ENCODE data around the gene FOXO3.

Gene FOXO3

DNA sequence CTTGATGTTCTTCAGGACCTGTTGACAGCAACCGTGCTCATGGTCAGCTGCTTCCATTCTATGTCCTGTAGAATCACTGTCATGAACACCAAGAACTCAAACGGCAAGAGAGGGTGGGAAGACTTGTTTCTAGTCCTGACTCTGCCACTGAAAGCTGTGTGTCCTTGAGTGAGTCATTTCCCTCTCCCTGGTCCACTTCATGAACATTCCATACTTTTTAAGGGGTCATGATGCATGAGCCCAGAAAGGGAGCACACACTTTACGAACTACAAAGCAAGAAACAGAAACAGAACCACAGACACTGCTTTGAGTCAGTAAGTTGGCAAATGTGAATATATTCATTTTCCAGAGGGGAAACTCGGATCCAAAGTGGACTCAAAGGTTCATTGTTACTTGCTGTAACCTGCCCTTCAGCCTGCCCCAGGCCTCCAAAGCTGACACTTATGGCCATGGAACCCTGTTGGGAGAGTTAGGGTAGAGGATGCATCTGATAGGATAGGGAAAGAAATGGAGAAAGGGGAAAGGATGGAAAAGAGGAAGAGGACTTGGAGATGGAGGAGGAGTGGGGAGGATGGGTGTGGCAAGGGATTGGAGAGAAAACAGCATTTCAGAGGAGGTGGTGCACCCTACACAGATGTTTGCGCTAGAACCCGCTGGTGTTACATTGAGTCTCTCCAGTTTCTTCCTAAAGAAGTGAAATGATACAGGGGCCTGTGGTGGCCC, 129.8 kb downstream of the FOXO3 start:
- no peak for DNase-seq

DNA sequence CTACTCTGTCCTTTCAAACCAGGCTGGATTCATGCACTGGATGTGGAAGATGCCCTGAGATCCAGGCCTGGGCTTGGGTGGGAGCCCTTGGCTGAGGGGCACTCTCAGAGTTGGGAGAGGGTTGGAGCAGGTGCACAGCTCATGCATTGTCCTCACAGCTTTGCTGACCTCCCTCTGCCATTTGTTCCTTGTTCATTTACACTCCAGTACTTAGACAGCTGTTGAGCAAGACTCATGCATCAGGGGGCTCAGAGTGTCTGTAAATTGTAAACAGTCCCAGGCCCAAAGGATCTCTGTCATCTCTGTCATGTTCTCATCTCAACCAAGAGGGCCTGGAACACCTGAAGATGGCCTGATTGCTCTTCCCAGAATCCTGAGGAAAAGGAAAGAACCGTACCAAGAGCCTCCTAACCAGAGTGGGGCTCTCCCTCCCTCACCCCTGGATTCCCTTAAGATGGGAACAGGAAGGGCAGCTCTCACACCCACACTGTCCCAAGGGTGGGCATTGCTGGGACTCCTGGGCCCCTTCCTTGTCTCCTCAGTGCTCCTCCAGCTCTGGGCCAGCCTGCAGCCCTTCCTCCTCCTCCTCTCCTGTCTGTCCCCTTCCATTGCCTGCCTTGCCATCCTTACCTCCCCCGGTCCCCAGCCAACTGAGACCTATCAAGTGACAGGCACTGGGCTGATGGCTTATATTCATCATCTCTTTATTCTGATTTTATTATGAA, 132.9 kb downstream of the FOXO3 start:
- DNase-seq: no peak

DNA sequence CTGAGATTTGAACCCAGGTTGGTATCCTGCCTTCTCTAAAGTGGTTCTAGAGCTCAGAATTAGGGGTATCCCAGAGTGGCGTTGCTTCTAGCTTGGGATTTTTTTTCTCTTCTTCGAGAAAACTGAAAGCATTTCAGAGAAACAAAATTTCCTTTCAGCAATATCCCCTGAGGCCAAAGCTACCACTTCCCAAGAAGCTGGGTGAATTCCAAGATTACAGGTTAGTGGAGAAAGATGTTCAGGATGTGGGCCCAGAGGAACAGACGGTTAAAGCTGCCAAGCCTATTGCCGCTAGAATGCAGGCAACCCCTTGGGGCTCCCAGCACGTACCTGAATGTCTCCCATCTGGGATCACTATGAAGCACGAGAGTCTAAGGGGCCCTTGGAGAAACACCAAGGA, 134.1 kb downstream of the FOXO3 start:
- no peak for DNase-seq

DNA sequence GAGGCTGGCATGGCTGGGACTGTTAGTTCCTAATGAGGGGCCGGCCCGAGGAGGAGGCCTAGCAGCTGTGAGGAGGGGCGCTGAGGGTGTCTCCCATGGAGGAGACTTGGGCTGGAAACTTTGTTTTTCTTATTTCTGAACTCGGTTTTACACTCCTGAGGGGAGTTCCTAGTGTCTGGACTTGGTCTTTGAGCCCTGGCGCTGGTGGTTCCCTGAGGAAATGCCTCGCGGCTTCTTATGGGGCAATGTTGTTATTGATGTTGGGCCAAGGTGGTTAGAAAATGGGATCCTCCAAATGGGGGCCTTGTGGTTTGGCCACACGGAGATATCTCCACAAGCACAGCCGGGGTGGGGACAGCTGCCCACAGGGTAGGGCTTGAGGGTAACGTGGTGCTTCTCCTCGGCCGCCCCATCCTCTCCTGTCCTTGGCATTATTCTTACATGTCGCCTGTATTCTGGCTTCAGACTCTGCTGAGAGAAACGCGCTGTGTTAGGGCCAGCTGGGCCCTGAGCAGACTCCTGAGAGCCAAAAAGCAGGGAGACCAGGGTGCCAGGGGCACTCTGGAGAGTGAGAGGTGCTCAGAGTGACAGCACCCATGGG, 136.9 kb downstream of the FOXO3 start:
- no peak for DNase-seq

DNA sequence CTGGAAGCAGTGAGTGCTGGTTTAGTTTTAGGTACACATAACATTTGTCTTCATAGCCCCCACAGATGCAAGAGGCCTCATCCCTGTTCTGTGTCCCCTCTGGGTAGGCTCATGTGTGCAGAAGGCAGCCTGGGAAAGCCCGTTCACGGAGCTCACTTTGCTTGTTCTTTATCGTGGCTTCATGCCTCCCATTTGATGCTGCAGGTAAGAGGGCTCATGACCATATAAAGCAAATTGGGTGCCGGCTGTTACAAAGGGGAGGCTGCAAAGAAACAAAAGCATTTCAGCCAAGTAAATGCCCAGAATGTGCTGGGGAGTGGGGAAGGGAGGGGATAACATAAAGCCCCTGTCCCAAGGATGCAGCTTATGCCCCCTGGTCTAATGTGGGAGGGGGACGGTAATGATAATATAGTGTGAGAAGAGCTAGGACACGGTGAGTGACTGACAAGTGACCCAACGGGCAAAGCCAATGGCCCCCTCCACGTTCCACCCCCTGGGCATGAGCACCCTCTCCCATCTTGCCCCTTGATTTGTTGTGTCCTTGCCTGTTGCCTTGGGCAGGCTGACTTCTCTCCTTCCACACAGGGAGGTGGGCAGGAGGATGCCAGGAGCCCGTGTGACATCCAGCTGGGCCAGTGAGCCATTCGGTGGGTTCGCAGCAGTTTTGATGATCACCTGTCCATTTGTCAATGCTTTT, 138.0 kb downstream of the FOXO3 start:
- no peak for DNase-seq

DNA sequence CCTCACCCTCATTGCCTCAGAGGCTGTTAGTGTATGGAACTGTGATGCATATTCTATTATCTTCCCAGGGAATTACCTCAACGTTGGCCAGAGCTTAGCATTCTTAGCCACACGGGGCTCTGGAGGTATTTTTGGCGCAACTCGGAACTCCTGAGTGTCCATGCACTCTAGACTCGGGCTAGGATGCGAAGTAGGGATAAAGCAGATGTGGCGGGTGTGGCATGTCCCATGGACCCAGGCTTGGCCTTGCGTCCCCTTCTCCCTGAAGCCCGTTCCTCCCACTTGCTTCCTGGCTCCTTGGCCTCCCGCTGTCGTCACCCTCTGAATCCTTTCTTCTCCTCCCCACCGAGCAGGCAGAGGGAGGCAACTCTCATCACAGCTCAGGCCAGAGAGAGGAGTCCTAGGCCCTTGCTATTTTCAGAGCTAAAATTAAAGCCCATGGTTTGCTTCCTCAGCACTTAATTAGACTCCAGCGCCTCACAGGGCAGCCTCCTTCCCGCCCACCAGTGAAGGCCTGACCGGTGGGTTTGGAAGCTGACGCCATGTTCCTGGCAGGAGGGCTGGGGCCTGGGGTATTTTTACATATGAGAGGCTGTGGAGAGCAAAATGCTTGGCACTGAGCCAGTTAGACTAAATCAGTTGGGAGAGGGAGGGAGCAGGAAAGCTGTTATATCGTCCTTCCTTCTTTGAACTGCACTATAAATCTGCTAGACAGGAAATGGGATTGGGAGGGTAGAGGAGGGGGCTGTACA, 138.7 kb downstream of the FOXO3 start:
- no peak for DNase-seq

DNA sequence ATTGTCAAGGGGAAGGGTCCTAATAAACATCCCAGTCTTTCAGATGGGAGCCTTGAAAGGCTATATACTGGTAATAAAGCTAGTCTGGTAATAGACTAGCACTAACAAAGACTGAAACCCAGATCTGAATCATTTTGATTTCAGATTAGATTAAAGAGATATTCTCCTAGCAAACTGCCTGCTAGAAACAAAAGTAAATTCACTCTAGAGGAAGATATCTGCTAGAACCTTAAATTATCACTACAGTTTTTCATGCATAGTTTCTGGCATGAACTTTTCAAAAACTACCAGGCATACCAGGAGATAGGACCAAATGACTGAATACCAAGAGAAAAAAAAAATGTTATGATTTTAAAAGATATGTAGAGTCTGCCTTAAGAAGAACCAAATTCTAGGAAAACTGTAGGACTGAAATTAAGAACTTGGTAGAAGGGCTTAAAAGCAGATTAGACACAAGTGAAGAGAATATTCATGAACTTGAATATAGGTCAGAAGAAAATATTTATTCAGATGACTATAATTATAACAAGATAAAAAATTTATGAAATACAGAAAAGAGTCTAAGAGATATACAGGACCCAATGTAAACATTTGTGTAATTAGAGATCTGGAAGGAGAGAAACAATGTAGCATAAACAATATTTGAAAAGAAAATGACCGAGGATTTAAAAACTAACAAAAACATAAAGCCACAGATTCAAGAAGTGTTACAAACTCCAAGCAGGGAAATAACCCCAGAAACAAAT, 141.6 kb downstream of the FOXO3 start:
- DNase-seq: no peak

DNA sequence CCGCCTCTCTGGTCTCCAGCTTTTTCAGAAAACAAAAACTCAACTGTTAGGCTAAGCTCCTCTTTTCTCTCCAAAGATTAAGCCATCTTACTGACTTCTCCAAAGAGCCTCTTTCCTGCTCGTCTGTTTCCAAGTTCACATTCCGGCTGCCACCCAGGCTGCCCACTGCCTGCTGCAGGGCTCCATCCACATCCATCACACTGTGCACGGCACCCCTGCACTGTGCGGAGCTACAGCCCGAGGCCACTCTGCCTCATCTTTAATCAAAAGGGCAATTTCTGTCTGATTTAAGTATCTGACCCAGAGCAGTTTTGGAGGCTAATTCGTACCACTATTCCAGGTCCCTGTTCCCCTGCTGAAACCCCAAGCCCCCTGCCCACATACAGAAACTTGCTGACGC, 145.9 kb downstream of the FOXO3 start:
- no peak for DNase-seq

DNA sequence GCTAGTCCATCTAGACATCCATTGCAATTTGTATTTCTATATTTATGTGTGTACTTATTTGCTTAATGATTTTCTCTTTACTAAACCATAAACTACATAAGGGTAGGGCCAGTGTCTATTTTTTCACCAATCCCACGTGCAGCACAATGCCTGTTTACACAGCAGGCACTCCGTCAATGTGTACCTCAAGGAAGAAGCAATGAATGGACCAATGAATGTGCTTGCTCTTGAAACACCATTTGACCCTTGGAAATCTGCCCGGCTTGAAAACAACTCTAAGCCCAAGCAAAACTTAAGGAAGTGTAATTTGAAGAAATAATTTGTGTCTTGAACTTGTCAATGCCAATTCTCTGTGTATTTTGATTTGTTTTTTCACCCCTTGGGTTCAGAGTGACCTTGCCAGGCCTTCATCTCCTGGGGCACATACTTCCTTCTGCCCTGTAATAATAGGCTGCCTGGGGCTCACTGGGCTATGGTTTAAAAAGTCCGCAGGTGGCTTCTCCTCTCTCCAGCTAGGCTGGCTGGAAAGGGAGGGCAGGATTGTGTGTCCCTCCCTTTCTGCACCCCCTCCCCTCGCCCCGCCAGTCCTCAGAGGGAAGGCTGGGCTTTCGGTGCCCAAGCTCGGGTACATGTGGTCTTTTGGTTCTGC, 146.7 kb downstream of the FOXO3 start:
- DNase-seq: no peak

DNA sequence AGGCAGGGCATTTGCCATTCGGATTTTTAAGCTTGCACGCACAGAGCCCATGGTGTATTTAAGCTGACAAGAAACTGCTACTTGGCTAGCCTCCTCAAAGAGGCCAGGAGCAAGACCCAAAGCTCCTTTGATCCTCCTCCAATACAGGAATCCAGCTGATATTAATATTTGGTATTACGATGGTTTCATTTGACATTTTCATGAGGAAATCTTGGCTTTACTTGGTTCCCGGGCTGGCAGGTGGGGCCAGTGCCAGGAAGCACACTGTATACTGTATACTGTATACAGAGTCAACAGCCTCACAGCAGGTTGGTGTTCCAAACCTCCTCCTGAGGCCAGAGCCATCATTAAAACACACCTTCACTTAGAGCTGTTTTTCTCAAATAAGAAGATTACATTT, 149.3 kb downstream of the FOXO3 start:
- no peak for DNase-seq

DNA sequence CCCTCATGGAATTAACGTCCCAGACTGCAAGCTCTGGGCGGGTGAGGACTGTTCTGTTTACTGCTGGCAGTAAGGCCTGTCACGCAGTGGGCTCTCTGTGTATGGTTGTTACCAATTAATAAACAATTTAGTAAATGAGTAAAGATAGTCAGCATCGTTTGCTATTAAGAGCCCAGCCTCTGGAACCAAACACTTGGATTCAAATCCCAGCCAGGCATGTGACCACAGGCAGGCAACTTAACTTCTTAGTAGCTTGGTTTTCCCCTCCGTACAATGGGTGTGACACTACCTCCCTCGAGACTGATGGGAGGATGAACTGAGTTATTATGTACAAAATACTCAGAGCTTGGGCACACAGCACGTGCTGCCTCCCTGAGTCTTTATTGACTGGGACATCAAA, 149.8 kb downstream of the FOXO3 start:
- DNase-seq: no peak

DNA sequence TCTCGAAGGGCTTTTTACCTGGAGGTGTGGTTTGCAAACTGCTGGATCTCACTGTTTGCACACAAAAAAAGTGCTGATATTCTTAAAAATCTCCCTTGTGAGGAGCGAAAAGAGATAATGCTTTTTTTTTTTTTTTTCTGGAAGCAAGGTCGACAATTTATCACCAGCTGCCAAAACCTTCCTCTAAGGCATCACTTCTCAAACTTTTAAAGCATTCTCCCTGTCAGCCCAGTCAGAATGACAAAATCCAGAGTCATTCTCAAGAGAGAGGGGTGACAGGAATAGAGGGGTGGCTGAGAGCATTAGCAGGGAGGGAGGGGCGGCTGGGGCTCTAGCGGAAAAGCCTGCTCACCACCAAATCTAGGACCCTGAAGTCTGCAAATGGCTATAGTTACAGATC, 150.4 kb downstream of the FOXO3 start:
- no peak for DNase-seq

DNA sequence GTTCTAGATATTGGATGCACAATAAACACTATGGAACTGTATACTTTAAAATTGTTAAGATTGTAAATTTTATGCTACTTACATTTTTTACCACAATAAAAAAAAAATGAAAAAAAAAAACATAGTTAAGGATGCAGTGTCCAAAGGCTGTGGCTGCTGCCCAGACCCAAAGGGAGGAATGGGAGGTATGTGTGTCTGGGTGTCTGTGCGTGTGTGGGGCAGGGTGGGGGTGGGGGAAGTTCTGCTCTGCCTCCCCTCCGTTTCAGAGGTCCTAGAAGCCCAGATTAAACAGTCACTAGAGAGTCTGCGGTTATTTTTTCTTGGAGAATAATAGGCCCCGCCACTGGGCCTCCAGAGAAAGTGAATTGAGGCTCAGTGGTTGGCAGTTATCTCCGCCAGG, 151.1 kb downstream of the FOXO3 start:
- no peak for DNase-seq

DNA sequence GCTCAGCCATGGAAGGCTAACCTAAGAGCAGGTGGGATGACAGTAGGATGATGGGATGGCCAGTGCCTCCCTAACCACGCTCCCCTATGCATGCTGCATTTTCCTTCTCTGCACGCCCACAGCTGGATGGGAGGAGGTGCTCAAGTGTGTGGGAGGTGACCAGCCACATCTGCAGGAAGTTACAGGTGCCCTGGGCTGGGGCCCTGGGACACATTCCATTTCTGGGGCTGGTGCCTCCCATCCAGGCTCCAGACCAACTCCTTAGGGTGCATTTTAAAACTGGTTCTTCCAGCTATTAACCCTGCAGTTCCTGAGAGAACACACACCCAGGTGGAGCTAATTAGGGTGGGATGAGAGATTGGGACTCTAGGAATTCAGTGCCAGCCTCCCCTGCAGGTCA, 152.2 kb downstream of the FOXO3 start:
- no peak for DNase-seq

DNA sequence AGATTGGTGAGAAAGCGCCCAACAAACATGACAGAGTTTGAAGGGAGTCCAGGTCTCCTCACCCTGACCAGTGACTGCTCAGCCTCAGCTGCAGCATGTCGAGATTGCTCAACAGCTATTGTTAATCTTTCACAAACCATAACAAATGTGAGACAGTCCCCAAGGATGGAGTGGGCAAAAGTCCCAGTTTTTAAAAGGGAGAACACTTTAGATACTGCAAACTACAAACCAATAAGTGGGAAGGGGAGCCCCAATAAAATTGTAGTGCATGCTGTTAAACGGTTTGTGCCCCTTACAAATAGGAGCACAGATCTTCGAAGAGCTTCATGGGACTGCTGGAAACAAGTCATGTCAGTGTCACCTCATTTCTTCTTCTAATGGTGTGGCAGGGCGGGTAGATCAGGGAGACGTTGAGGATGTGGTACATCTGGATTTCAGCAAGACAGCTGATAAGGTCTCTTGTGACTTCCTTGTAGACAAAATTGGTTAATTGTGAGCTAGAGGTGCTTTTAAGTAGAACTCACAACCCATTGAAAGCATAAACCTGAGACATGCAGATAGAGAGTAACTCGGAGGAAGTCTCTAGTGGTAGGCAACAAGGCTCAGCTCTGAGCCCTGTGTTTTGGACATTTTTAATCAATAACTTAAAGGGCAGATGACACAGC, 153.5 kb downstream of the FOXO3 start:
- no peak for DNase-seq

DNA sequence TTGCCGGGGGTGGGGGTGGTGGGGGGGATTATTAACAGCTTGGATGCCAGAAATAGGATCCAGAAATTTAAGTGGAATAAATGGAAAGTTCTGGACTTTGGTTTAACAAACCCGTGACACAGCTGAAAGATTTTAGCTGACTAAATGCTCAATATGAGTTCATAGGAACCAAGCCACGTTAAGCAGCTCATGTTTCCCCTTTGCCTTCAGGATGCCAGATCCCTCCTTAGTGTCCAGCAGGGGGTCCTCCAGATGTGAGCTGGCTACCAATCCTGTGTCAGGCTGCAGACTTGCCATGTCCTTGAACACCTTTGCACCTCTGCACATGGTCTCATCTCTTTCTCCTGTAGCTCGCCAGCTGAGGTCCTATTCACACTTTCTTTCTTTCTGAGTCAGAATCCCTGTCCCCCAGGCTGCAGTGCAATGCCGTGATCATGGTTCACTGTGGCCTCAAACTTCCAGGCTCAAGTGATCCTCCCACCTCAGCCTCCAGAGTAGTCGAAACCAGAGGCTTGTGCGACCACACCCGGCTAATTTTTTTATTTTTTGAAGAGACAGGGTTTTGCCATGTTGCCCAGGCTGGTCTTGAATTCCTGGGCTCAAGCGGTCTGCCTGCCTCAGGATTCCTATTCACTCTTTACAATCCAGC, 154.2 kb downstream of the FOXO3 start:
- DNase-seq: no peak

DNA sequence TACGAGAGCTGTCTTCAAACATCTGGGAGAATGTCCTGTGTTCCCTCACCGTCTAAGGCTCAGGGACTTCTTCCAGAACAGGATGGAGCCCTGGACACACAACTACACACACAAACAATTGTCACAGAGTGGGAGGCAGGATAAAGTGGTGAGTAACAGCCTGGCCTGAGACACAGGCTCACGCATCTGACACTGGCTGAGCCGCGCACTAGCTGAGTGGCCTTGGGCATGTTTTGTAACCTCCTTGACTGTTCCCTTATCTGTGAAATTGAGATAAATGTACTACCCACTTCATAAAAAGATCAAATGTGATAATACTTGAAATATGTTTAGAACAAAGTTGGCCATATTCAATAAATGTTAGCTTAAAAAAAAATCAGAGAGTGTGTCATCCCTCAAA, 155.1 kb downstream of the FOXO3 start:
- DNase-seq: no peak

DNA sequence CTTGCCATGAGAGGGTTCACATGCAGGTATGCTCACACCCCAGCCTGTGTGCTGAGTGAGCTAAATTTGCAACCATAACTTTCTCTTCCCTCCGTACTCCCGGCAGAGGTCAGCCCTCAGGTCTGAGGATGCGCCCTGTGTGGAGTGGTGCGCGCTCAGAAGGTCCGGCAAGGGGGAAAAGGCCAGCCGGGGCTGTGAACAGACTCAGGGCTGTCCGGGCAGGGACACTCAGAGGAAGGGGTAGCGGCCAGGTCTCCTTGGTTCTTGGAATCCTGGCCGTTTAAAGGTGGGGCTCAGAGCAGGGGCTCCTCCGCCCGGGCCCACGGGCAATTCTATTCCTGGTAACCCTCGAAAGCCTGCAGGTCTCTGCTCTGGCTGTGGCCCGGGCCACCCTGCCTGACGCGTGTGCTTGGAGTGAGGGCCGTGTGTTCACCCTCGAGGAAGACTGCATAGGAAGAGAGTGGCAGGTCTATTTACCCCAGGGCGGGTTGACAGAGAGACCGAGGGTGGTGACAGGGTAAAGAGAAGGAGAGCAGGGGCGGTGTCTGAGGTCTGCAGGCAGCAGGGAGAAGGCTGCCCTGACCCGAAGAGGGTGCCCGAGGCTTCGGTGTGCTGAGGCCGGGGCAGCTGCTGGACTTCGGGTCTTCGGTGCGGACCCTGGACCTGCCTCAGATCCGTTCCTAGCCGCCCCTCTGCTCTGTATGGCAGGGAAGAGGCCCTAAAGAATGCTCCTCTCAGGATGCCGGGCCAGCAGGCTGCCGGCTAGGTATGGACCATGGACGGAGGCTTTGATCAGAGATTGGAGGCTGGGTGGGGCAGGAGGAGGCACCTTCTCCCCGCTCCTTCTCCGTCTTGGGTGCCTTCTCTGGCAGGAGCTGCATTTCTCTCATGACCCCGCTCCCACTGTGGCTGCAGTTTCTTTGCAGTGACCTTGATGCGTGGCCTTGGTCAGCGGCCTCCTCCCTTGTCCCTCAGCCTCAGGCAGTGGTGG, 156.4 kb downstream of the FOXO3 start:
- DNase-seq: no peak

DNA sequence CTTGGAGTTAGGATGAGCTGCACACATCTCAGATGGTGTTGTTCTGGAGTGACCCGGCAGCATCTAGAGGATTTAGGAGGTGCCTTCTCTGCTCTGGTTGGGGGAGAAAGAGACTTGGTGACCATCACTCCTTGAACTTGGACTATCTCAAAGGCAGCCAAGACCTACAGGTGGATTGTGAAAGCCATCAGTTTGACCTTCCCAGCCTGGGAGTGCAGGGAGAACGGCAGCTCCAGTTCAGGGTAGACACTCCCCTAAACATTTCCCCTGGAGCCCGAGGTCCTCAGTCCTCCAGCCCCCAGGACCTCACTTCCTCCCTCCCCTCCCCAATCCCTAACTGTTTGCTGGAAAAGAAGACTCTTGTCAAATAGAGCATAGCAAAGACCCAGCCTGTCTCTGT, 158.8 kb downstream of the FOXO3 start:
- no peak for DNase-seq

All from NCI-H524 treated with DMSO at 0.1 percent for 48 hours (cell line).